ENCODE measurements around the gene THOC6.

THOC6 gene

DNA sequence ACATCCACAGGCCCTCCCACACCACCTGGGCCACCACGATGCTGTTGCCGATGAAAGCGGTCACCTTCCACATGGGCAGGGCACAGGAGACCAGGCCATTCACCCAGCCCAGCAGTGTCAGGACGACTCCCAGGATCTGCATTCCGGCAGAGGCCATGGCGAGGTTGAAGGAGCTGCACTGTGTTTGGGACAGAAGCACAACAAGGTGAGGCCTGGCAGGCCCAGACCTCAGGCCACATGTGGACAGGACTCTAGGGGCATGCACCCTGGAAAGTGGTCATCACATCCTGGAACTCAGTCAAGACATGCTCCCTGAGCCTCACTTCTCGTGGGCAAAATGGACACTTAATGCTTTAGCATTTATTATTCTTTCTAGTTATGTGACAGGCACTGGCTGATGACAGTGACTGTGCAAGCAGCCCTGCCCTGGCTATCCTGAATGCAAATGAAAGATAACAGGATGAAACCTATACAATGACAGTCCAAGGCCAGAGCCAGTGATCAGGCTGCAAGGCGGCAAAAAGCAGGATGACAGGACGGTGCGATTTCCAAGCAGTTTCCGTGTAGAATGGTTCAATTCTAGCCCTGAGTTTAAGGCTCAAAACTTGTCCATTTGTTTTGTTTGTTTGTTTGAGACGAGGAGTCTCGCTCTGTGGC lies 7.8 kb upstream of the THOC6 start:
- no peak for DNase-seq (ENCODE audit: low spot score)

DNA sequence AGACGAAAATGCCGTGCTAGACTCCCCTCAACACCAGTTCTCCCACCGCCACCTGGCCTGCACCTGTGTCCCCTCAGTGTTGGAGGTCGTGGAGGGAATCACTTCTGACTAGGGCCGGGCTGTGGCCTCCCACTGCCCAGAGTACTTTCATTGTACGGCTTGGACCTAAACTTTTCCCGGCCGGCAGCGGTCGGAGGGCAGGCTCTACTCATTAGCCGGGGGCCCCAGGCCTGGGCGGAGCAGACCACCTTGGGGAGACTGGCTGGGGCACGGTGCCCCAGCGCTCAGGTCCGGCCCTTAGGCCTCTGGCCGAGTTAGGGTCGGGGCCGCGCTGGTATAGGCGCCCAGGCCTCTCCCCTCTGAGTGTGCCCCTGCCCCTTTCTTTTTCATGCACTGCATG lies 6.5 kb upstream of the THOC6 start:
- no peak for DNase-seq (ENCODE audit: low spot score)

DNA sequence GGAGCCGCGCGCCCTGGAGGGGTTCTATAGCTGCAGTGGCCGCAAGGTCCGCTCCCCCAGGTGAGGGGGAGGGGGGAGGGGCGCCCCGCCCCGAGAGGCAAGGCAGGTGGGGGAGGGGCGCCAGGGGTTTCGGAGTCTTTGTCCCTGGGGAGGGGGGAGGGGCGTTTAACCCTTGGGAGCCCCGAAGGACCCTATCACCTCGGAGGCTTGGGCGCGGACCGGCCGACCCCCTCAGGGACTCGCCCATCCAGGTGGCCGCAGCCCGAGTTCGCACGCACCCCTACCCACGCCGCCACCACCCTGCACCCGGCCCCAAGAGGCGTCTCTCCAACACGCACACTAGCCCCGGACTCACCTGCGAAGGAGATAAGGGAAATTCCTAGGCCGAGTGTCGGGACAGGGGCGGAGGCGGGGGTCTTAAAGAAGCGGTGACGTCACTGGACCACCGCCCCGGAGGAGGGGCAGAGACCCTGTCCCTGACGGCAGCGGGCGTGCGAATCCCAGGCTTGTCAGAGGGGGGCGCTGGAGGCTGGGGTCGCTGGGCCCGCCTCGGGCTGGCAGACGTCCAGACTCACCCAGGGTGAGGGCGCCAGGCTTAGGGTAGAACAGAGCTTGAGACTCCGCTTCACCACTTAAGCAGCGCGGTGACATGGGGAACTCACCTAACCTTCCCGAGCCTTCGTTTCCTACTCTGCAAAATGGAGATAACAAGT lies 5.9 kb upstream of the THOC6 start, which contains the start of gene CLDN6:
Gene CLDN6, minus strand, starts transcription at position 390 of the 713 bp plus-strand sequence. CDS start 2,162 bp downstream, outside the sequence.
- DNase-seq (ENCODE audit: low spot score), result no peak

DNA sequence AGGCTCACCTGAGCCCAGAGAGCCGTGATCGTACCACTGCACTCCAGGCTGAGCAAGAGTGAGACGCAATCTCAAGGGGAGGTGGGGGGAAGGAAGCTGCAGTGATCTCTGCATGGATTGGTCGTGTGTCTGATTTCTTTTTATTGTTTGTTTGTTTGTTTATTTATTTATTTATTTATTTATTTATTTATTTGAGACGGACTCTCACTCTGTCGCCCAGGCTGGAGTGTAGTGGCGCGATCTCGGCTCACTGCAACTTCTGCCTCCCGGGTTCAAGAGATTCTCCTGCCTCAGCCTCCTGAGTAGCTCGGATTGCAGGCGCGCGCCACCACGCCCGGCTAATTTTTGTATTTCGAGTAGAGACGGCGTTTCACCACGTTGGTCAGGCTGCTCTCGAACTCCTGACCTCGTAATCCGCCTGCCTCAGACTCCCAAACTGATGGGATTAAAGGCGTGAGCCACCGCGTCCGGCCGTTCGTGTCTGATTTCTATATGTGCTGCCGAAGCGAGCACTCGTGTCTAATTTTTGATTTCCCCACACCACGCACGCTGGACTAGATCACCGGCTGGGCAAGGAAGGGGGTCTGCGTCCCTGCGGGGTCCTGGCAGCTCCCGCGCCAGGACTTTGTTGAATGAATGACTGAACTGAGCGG lies 4.1 kb upstream of the THOC6 start:
- DNase-seq (ENCODE audit: low spot score), result no peak

DNA sequence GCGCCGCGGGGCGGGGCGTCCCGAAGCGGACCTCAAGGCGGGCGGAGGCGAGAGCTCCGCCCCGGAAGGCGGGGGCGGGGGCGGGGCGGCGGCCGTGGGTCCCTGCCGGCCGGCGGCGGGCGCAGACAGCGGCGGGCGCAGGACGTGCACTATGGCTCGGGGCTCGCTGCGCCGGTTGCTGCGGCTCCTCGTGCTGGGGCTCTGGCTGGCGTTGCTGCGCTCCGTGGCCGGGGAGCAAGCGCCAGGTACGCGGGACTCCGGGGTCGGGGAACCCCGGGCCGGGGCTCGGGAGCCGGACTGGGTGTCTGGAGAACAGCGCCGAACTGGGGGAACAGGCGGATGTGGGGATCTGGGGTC lies 3.6 kb upstream of the THOC6 start, which contains the start of gene TNFRSF12A:
Gene TNFRSF12A, plus strand, starts transcription at position 122 of the 357 bp plus-strand sequence. Its CDS starts 30 bp downstream, at position 152.
- DNase-seq (ENCODE audit: low spot score), result peak; percentile 77

DNA sequence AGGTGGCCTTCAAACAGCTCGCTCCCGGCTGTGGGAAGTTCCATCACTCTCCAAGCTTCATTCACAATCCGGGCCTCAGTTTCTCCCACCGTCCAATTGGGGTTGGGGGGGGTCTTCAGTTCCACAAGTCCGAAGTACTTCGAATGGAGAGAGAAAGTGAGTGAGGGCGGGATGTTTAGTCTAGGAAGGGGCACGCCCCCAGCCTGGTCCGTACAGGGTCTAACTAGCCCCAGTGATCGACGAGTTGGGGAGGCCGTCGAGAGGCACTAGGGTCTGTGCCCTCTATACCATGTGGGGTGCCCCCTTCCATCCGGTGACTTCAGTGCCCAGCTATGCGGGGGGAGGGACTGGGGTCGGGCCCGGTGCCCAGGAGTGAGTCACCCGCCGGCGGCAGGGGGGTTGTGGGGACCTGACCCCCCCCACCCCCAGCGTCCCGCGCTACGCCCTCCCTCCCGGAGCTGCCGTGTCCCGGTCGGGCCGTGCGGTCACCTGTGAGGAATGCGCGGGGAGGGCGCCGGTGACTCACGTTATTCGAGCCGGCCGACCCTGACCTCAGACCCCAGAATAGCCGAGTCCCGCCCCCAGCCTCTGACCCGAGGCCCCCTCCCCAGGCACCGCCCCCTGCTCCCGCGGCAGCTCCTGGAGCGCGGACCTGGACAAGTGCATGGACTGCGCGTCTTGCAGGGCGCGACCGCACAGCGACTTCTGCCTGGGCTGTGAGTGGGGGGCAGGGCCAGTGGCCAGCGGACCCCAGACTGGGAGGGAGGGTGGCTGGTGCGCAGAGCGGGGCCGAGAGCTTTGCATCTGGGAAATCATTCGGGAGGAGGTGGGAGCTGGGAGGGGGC lies 3.0 kb upstream of the THOC6 start:
- no peak for DNase-seq (ENCODE audit: low spot score)

DNA sequence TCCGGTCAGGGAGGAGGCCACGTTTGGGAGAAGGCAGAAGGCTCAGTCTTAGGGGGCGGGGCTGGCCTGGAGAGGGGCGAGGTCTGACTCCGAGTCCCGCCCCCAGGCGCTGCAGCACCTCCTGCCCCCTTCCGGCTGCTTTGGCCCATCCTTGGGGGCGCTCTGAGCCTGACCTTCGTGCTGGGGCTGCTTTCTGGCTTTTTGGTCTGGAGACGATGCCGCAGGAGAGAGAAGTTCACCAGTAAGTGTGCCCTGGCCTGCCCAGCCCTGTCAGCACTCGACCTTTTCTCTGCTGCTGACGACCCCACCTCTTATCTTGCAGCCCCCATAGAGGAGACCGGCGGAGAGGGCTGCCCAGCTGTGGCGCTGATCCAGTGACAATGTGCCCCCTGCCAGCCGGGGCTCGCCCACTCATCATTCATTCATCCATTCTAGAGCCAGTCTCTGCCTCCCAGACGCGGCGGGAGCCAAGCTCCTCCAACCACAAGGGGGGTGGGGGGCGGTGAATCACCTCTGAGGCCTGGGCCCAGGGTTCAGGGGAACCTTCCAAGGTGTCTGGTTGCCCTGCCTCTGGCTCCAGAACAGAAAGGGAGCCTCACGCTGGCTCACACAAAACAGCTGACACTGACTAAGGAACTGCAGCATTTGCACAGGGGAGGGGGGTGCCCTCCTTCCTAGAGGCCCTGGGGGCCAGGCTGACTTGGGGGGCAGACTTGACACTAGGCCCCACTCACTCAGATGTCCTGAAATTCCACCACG lies 2.2 kb upstream of the THOC6 start:
- DNase-seq (ENCODE audit: low spot score), result peak; percentile 71

DNA sequence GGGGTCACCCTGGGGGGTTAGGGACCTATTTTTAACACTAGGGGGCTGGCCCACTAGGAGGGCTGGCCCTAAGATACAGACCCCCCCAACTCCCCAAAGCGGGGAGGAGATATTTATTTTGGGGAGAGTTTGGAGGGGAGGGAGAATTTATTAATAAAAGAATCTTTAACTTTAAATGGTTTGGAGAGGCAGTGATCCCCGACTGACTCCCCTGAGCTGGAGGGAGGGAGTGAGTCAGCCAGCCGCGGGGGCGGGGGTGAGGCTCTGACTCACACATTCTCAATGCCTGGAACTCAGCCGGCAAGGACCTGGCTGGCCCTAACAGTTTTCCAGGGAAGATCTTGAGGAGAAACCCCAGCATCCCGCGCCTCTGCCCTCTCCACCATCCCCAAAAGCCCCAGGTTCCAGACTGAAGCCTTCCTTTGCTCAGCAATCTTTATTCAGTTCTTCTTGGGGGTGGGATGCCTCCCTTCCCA lies 1.6 kb upstream of the THOC6 start:
- DNase-seq (ENCODE audit: low spot score), result peak; percentile 94

DNA sequence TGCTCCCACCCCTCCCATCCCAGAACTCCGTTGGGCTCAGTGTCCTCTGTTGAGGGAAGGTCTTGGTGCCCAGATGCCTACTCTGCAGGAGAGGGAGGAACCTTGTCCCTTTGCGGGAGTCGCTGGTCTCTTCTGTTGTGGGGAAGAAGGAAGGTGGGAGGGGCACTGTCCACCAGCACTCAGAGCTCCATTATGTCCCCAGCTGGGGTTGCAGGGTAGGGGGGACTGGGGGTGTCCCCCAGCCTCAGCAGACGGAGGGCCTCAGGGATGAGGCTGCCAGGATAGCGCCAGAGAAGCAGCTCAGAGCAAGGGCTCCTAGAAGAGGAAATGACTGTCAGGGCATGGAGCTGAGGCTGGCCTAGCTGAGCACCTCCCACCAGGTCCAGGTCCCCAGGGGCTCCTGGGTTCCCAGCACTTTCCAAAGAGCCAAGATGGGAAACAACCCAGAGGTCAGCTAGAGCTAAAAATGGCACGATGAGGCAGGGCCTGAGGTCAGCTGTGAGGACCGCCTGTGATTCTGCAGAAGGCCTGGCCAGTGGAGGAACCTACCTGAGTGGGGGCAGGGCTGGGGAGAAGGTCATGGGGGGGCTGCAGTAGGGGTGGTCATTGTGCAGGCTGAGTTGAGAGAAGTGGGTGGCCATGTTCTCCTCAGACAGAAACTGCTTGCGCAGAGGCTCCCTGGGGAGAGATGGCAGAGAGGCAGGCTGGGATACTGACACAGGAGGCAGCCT lies 986 bp upstream of the THOC6 start:
- no peak for DNase-seq (ENCODE audit: low spot score)

DNA sequence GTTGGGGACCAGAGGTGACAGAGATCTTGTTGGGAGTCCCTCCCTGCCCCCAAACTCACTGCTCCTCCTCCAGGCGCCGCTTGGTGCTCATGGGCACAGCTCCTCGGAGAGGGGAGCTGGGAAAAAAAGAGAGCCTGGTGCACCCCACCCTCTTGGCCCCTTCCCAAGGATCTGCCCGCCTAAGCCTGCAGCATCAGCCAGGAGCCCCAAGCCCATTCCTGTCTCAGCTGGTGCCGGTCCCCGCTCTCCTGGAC lies 493 bp upstream of the THOC6 start:
- no peak for DNase-seq (ENCODE audit: low spot score)

DNA sequence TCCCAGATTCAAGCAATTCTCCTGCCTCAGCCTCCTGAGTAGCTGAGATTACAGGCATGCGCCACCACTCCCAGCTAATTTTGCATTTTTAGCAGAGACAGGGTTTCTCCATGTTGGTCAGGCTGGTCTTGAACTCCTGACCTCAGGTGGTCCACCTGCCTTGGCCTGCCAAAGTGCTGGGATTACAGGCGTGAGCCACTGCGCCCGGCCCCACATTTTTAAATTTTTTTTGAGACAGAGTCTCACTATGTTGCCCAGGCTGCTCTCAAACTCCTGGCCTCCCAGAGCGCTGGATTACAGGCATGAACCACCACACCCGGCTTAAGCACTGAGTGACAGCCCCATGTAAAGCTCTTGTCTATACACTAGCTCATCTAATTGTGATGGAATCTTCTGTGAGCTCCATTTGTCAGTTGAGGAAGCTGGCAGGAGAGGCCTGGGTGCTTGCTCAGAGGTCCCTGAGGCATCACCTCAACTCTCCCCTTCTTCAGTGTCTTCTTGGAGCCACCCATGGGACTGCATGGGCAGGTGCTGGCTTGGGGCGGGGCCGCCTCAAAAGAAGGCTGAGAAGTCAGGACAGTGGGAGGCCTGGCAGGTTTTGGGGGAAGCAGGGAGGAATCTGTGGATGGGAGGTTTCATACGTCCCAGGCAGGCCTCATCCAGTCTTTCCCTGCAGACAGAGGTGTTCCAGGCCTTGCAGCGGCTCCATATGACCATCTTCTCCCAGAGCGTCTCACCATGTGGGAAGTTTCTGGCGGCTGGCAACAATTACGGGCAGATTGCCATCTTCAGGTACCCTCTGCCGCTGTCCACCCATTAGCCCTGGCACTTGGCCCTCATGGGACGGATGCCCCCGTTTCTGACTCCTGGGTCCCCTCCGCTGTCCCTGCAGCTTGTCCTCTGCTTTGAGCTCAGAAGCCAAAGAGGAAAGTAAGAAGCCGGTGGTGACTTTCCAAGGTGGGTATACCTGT lies 1.5 kb downstream of the THOC6 start:
- DNase-seq (ENCODE audit: low spot score), result no peak

DNA sequence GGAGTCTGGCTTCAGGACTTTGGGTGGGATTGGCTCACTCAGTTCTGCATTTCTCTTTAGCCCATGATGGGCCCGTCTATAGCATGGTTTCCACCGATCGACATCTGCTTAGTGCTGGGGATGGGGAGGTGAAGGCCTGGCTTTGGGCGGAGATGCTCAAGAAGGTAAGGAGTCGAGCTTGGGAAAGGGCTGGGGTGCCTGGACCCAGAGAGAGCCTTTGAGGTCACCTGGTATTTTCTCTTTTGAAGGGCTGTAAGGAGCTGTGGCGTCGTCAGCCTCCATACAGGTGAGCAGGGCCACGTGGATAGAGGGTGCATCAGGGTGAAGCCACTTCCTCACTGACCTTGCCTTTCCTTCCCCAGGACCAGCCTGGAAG lies 2.2 kb downstream of the THOC6 start:
- no peak for DNase-seq (ENCODE audit: low spot score)

DNA sequence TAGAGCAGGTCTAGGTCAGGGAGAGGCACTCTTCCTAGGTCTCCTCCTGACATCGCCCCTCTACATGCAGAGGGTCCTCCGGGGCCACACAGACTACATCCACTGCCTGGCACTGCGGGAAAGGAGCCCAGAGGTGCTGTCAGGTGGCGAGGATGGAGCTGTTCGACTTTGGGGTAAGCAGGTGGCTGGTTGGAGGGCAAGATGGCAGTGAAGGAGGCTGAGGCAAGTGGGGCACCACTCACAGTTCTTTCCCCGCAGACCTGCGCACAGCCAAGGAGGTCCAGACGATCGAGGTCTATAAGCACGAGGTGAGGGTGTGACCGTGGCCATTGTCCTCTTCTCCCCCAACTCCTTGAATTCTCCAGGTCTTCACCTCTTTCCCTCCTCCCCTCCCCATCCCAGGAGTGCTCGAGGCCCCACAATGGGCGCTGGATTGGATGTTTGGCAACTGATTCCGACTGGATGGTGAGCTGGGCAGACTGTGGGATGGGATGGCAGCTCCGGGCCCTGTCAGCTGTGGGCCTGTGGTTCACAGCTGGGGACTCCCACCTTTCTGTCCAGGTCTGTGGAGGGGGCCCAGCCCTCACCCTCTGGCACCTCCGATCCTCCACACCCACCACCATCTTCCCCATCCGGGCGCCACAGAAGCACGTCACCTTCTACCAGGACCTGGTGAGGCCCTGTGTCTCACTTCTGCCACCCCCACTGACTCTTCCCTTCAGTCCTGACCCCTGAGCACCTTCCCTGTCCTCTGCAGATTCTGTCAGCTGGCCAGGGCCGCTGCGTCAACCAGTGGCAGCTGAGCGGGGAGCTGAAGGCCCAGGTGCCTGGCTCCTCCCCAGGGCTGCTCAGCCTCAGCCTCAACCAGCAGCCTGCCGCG lies 3.0 kb downstream of the THOC6 start:
- no peak for DNase-seq (ENCODE audit: low spot score)

DNA sequence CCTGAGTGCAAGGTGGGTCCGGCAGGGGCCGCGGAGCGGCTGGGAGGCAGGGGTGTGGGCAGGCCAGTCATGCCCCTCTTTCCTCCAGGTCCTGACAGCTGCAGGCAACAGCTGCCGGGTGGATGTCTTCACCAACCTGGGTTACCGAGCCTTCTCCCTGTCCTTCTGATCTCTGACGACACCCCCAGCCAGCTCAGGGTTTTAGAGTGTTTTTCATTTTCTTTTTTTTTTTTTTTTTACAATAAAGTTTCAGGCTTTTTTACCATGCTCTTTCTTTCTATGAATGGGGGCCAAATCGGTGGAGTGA lies 3.6 kb downstream of the THOC6 start:
- no peak for DNase-seq (ENCODE audit: low spot score)

DNA sequence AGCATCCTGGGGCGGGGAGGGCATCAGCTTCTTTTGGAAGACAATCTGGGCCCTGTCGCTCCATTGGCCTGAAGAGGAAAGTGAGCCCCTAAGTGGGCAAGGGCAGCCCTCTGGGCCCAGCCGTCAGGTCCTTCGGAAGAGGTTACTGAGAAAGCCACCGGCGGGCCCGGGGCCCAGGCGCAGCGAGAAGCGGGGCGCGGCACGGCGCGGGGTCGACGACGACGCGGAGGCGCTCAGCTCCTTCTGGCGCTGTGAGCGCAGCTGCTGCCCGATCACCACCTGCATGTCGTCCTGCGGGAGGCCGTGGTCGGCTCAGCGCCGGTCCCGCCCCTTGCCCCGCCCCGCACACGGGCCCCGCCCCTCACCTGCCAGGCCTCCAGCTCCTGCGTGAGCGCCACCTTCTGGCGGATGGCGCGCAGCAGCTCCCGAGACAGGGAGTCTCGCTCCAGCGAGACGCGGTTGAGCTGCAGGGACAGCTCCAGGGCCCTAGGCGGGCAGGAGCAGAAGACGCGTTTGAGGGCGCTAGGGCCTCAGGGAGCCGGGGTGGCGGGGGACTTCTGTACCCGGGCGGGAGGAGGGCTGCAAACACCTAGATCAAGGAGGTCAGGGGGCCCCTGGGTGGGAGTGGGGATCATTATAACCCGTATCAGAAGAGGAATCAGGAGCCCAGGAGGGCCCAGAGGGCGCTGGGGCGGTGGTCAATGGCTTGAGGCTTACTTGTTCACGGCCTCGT lies 4.3 kb downstream of the THOC6 start:
- DNase-seq (ENCODE audit: low spot score), result peak; percentile 84

DNA sequence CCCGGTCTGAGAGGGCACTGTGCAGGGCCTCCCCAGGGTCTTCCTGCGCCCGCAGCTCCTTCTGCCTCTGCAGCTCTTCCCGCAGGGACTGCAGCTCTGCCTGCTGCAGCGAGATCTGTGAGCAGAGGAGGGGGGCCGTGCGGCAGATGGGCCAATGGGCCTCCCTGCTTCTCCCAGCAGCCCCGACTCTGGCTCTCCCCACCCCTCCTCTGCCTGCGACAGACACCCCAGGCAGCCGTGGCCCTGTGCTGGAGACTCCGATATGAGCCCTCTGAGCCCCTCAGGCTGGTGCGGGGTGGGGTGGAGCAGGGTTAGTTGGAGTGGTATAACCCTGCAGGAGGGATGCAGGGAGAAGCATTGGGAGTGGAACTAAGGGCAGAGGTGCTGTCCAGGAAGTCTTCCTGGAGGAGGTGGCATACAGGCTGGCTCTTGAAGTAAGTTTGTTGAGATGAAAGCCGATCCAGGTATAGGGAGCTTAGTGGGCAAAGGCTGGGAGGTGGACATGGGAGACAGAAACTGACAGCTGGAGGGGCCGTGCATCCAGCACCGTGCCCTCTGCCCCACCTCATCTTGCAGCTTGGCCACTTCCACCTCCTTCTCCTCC lies 5.0 kb downstream of the THOC6 start:
- no peak for DNase-seq (ENCODE audit: low spot score)

DNA sequence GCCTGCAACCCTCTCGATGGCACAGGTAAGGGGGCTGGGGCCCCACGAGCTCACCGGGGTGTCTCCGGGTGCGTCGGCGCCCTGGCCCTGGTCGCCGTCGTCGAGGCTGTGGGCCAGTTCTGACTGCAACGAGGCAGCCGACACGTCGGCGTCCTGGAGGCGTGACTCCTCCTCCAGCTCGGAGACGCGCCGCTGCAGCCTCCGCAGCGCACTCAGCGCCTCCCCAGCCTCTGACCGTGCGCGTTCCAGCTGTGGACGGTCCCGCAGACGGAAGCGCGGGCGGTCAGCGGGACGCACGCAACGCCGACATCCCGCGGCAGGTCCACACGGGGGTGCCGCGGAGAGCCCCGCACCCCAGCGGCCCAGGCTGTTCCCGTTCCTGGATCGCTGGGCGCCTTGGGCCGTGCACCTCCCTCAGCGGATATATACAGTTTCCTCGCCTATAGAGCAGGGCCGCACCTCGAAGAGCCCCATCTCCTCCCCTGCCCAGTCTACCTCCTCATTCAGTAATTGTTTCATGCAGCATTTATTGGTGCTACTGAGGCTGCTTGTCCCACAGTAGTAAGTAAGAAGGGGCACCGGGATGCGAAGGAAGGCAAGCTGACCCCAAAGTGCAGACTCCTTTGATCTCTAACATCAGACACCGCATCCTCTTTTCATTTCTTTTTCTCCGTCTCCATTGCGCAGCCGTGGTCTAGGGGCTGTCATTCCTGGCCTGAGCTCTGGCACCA lies 5.8 kb downstream of the THOC6 start:
- DNase-seq (ENCODE audit: low spot score), result no peak

Data from COLO829 (cell line).